GM18505 (cell line): ENCODE measurements around the gene OXGR1.
"Not testable (repeated sequence)": the region's sequence is repeated elsewhere in the genome, so short reads cannot be mapped to it uniquely, and the experiment has no call there.

ENCODE experiments used
- ATAC-seq: cut with Tn5 transposase; IDR thresholded peaks from one replicate; pipeline ENCODE4 v1.9.1; 2021; ENCODE audit not compliant: unreplicated experiment
- POLR2A ChIP-seq: IDR thresholded peaks from 4 replicates; pipeline ENCODE4 v1.6.1; 2011; ENCODE audit warnings: borderline replicate concordance; ENCODE audit not compliant: insufficient read depth, insufficient read length; ENCODE audit errors: extremely low read depth

Gene OXGR1

GRCh38 chr13:96994017-96994857 lies at the start of gene OXGR1:
TSS of gene OXGR1 (minus strand) at chr13:96994476. CDS start at chr13:96987759, 6,717 bp downstream.
- no peak for ATAC-seq
- no peak for TF ChIP-seq POLR2A

- ATAC-seq: no peak
Measured at GRCh38 chr13:97043302-97043701, 49.0 kb upstream of the OXGR1 start.

GRCh38 chr13:97030705-97031452 lies 36.6 kb upstream of the OXGR1 start:
- no peak for TF ChIP-seq POLR2A
- no peak for ATAC-seq

More at GRCh38 chr13:97043302-97043701, 49.0 kb upstream of the OXGR1 start:
- no peak for TF ChIP-seq POLR2A

GRCh38 chr13:97028441-97029299 lies 34.4 kb upstream of the OXGR1 start:
- no peak for ATAC-seq

GRCh38 chr13:97027162-97027554 lies 32.9 kb upstream of the OXGR1 start:
- ATAC-seq: no peak
- TF ChIP-seq POLR2A: no peak

More at GRCh38 chr13:97028441-97029299, 34.4 kb upstream of the OXGR1 start:
- no peak for TF ChIP-seq POLR2A

- ATAC-seq: no peak
- no peak for TF ChIP-seq POLR2A
Measured at GRCh38 chr13:97026531-97027161, 32.4 kb upstream of the OXGR1 start.

- ATAC-seq: not testable (repeated sequence)
Measured at GRCh38 chr13:97023812-97024211, 29.5 kb upstream of the OXGR1 start.

- no peak for ATAC-seq
- no peak for TF ChIP-seq POLR2A
Measured at GRCh38 chr13:97023117-97023516, 28.8 kb upstream of the OXGR1 start.

- ATAC-seq: no peak
- TF ChIP-seq POLR2A: no peak
Measured at GRCh38 chr13:97021241-97021640, 27.0 kb upstream of the OXGR1 start.

- ATAC-seq: no peak
- no peak for TF ChIP-seq POLR2A
Measured at GRCh38 chr13:97020689-97021240, 26.5 kb upstream of the OXGR1 start.

GRCh38 chr13:97020194-97020593 lies 25.9 kb upstream of the OXGR1 start:
- ATAC-seq: no peak
- TF ChIP-seq POLR2A: no peak

- TF ChIP-seq POLR2A: no peak
- no peak for ATAC-seq
Measured at GRCh38 chr13:97019236-97019635, 25.0 kb upstream of the OXGR1 start.

- ATAC-seq: peak; percentile 90
- TF ChIP-seq POLR2A: no peak
Measured at GRCh38 chr13:97018029-97018819, 23.9 kb upstream of the OXGR1 start.
